ENCODE results near the gene PDXP.
A peak's percentile ranks its signal among the peaks of the same experiment; 100 is the strongest.

The PDXP gene

DNA sequence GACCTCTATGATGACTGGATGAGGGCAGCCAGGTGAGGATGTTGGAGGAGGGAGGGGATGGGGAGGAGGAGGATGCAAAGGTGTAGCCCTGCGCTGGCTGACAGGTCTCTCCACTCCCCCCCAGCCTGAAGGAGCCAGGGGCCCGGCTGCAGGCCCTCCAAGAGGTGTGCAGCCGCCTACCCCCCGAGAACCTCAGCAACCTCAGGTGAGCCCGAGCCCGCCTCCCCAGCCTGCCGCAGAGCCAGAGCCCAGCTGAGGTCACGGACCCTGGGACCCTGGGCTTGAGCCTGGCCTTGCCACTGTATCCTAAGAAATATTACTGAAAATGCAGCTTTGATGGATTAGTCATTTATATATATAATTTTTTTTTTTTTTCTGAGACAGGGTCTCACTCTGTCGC, 11.2 kb upstream of the PDXP start:
- no peak overlapping the region for H3K27ac ChIP-seq (ENCODE audit: extremely low read depth, low read depth, low read length)
- no peaks in the 10 kb centered on the region for H3K9me3 ChIP-seq (ENCODE audit: control insufficient read depth, insufficient read depth, low read depth, low read length)
- H3K4me1 ChIP-seq (ENCODE audit: control insufficient read depth, insufficient read depth, low read length) = no peaks in the 10 kb centered on the region
- ChIA-PET CTCF (interaction anchor here (0.7 to 1.6 kb wide), 4 partner anchors 11 to 121 kb away, joined by 3 to 6 read pairs (median 4); partner anchors contain the start of gene PDXP), POLR2A (interaction anchor here (0.6 to 2.7 kb wide), 3 partner anchors 11 to 303 kb away, joined by 3 to 18 read pairs (median 4); partner anchors contain the start of gene PDXP)
- H3K4me3 ChIP-seq (ENCODE audit: low read depth, low read length) = no peak overlapping the region
- TF ChIP-seq KLF7 (tag by site-specific recombination; IDR thresholded peaks at IDR 0.05; ENCODE audit: borderline replicate concordance) (no peak), ZNF350 (tag by site-specific recombination; IDR thresholded peaks at IDR 0.05) (no peak), ZNF585B (tag by site-specific recombination; IDR thresholded peaks at IDR 0.05) (no peak), ZNF571 (tag by site-specific recombination; IDR thresholded peaks at IDR 0.05) (no peak), SALL2 (tag by site-specific recombination; IDR thresholded peaks at IDR 0.05; ENCODE audit: borderline replicate concordance) (no peak), ZNF610 (tag by site-specific recombination; IDR thresholded peaks at IDR 0.05; ENCODE audit: borderline replicate concordance) (no peak), ZNF707 (tag by site-specific recombination; IDR thresholded peaks at IDR 0.05) (no peak), ZNF155 (tag by site-specific recombination; IDR thresholded peaks at IDR 0.05) (no peak), YY2 (tag by site-specific recombination; IDR thresholded peaks at IDR 0.05) (no peak), BCL11B (tag by site-specific recombination; IDR thresholded peaks at IDR 0.05; ENCODE audit: low read depth) (no peak)
- TF ChIP-seq, protein P1, sequence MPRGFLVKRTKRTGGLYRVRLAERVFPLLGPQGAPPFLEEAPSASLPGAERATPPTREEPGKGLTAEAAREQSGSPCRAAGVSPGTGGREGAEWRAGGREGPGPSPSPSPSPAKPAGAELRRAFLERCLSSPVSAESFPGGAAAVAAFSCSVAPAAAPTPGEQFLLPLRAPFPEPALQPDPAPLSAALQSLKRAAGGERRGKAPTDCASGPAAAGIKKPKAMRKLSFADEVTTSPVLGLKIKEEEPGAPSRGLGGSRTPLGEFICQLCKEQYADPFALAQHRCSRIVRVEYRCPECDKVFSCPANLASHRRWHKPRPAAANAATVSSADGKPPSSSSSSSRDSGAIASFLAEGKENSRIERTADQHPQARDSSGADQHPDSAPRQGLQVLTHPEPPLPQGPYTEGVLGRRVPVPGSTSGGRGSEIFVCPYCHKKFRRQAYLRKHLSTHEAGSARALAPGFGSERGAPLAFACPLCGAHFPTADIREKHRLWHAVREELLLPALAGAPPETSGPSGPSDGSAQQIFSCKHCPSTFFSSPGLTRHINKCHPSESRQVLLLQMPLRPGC (tag by site-specific recombination; IDR thresholded peaks at IDR 0.05) = no peak
- H3K36me3 ChIP-seq (ENCODE audit: control insufficient read depth in 2 of 2, insufficient read depth in 1 of 2, low read length in 2 of 2) = peaks cover 11 to 89% of the 10 kb centered on the region in 2 experiments; a peak in 2 of 3 replicates

DNA sequence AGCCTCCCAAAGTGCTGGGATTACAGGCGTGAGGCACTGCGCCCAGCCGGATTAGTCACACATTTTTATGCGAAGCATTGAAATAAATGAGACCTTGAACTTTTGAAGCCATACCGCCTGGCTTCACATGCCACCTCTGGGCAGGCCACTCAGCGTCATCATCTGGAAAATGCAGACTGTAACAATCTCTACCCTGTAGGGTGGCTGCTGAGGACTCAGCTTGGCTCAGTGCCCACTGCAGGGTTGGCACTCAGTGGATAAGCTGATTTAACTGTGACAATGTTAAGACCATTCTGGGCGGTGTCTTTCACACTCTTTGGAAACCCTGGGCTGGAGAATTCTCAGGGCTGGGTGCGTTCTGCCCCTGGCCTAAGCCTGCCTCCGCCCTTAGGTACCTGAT, 10.6 kb upstream of the PDXP start:
- POLR2A ChIA-PET = interaction anchor here (0.7 to 2.7 kb wide), 2 partner anchors 10 to 28 kb away, joined by 4 to 18 read pairs; partner anchors contain the start of gene PDXP
- no peaks in the 10 kb centered on the region for H3K9me3 ChIP-seq (ENCODE audit: control insufficient read depth, insufficient read depth, low read depth, low read length)
- H3K4me3 ChIP-seq (ENCODE audit: low read depth, low read length) = no peak overlapping the region
- no peak overlapping the region for H3K27ac ChIP-seq (ENCODE audit: extremely low read depth, low read depth, low read length)
- no peaks in the 10 kb centered on the region for H3K4me1 ChIP-seq (ENCODE audit: control insufficient read depth, insufficient read depth, low read length)
- CTCF ChIA-PET = interaction anchor here (1.0 to 1.6 kb wide), 4 partner anchors 10 to 109 kb away, joined by 4 to 6 read pairs (median 4); partner anchors contain the start of gene PDXP
- H3K36me3 ChIP-seq (ENCODE audit: control insufficient read depth in 2 of 2, insufficient read depth in 1 of 2, low read length in 2 of 2) = peaks cover 11 to 86% of the 10 kb centered on the region in 2 experiments; a peak in 2 of 3 replicates
- TF ChIP-seq, protein P2, sequence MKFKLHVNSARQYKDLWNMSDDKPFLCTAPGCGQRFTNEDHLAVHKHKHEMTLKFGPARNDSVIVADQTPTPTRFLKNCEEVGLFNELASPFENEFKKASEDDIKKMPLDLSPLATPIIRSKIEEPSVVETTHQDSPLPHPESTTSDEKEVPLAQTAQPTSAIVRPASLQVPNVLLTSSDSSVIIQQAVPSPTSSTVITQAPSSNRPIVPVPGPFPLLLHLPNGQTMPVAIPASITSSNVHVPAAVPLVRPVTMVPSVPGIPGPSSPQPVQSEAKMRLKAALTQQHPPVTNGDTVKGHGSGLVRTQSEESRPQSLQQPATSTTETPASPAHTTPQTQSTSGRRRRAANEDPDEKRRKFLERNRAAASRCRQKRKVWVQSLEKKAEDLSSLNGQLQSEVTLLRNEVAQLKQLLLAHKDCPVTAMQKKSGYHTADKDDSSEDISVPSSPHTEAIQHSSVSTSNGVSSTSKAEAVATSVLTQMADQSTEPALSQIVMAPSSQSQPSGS (tag by site-specific recombination; IDR thresholded peaks at IDR 0.05; ENCODE audit: low read depth) = no peak
- 0 out of 2 replicates have a peak, but pooled peaks have one; percentile 29 for TF ChIP-seq ZNF600 (tag by site-specific recombination; IDR thresholded peaks at IDR 0.05)
- TF ChIP-seq ZBTB8A (tag by site-specific recombination; IDR thresholded peaks at IDR 0.05) = no peak
- TF ChIP-seq, protein P3, sequence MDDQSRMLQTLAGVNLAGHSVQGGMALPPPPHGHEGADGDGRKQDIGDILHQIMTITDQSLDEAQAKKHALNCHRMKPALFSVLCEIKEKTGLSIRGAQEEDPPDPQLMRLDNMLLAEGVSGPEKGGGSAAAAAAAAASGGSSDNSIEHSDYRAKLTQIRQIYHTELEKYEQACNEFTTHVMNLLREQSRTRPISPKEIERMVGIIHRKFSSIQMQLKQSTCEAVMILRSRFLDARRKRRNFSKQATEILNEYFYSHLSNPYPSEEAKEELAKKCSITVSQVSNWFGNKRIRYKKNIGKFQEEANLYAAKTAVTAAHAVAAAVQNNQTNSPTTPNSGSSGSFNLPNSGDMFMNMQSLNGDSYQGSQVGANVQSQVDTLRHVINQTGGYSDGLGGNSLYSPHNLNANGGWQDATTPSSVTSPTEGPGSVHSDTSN (CRISPR knock-in tag; IDR thresholded peaks at IDR 0.05) = no peak
- no peak for TF ChIP-seq ZNF157 (tag by site-specific recombination; IDR thresholded peaks at IDR 0.05)
- 0 out of 2 replicates have a peak, but pooled peaks have one; percentile 10 for TF ChIP-seq PRDM10 (tag by site-specific recombination; IDR thresholded peaks at IDR 0.05)
- TF ChIP-seq ZNF510 (tag by site-specific recombination; IDR thresholded peaks at IDR 0.05; ENCODE audit: insufficient replicate concordance) = no peak
- no peak for TF ChIP-seq REPIN1 (tag by site-specific recombination; IDR thresholded peaks at IDR 0.05; ENCODE audit: low read depth)
- no peak for TF ChIP-seq HOXD13 (CRISPR knock-in tag; IDR thresholded peaks at IDR 0.05; ENCODE audit: borderline replicate concordance)
- TF ChIP-seq ZBTB48 (tag by site-specific recombination; IDR thresholded peaks at IDR 0.05) = no peak
- no peak for TF ChIP-seq ZNF221 (tag by site-specific recombination; IDR thresholded peaks at IDR 0.05; ENCODE audit: borderline replicate concordance)
- no peak for TF ChIP-seq HIC1 (tag by site-specific recombination; IDR thresholded peaks at IDR 0.05)
- no peak for TF ChIP-seq ZFP41 (tag by site-specific recombination; IDR thresholded peaks at IDR 0.05; ENCODE audit: borderline replicate concordance)
- TF ChIP-seq EGR2 (tag by site-specific recombination; IDR thresholded peaks at IDR 0.05; ENCODE audit: low read depth) = no peak

All from HEK293 (cell line).